Measurements from ENCODE around the gene CD300A.

DNA sequence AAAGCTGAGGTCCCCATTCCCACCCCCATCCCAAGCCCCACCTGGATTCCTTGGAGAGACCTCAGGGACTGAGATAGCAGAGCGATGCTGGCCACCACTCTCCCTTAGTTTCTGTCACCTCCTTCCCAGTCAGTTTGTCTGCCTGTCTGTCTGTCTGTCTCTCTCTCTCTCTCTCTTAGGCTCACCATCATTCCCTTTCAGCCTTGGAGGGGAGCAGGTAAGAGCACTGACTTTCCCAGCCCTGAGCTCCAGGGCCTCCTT is 59.0 kb downstream of the CD300A start:
- TF ChIP-seq, protein P1, sequence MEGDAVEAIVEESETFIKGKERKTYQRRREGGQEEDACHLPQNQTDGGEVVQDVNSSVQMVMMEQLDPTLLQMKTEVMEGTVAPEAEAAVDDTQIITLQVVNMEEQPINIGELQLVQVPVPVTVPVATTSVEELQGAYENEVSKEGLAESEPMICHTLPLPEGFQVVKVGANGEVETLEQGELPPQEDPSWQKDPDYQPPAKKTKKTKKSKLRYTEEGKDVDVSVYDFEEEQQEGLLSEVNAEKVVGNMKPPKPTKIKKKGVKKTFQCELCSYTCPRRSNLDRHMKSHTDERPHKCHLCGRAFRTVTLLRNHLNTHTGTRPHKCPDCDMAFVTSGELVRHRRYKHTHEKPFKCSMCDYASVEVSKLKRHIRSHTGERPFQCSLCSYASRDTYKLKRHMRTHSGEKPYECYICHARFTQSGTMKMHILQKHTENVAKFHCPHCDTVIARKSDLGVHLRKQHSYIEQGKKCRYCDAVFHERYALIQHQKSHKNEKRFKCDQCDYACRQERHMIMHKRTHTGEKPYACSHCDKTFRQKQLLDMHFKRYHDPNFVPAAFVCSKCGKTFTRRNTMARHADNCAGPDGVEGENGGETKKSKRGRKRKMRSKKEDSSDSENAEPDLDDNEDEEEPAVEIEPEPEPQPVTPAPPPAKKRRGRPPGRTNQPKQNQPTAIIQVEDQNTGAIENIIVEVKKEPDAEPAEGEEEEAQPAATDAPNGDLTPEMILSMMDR (IDR thresholded peaks at IDR 0.05 in 8 of 11, conservative IDR thresholded peaks at IDR 0.05 in 3 of 11), result no peak
- TF ChIP-seq POLR2AphosphoS5 (IDR thresholded peaks at IDR 0.05), result no peak

Data from spleen (tissue), 7 donors.